Prostate gland (tissue), 2 donors: ENCODE data around the gene MRPL39. TPM values are rescaled to one million over a fixed set of nuclear protein-coding genes. Genes with fewer than 3 reads are reported as not detected.

ENCODE experiments used
- DNase-seq: peaks from one replicate; pipeline ENCODE4 v3.0.0-alpha.2; 2019; ENCODE audit warnings: low spot score
- H3K27ac ChIP-seq, 2 donors: fragments of 200-600 bp; sonication (generic); 2 replicates each; pipeline ENCODE4 v1.5.1; 2017 to 2019
- H3K27me3 ChIP-seq: fragments of 200-600 bp; sonication (generic); replicated peaks from 2 replicates; pipeline ENCODE4 v1.5.1; 2019; ENCODE audit not compliant: insufficient read depth
- H3K36me3 ChIP-seq, 2 donors: fragments of 200-600 bp; sonication (generic); 1 replicate in 1 of 2; 2 replicates in 1 of 2; pipeline versions ENCODE4 v1.5.1 to v1.8.1; 2017 to 2019
- H3K4me1 ChIP-seq: fragments of 200-600 bp; sonication (generic); replicated peaks from 2 replicates; pipeline ENCODE4 v1.5.1; 2019
- H3K4me3 ChIP-seq, 2 donors: fragments of 200-600 bp; sonication (generic); 2 replicates each; pipeline ENCODE4 v1.5.1; 2017 to 2019
- H3K9me3 ChIP-seq: fragments of 200-600 bp; sonication (generic); 2 replicates; pipeline ENCODE4 v1.5.1; 2017
- CTCF ChIP-seq, 4 experiments: fragments of 200-600 bp in 2 of 4; fragments of 450-650 bp in 2 of 4; sonication (generic) in 2 of 4; IDR thresholded peaks; 1 replicate in 3 of 4; 2 replicates in 1 of 4; pipeline ENCODE4 v1.5.1; 2016 to 2019; ENCODE audit warnings: antibody characterized with exemption in 4 of 4, mild to moderate bottlenecking in 2 of 4, moderate library complexity in 2 of 4
- POLR2A ChIP-seq: fragments of 450-650 bp; IDR thresholded peaks from one replicate; pipeline ENCODE4 v1.6.1; 2016; ENCODE audit warnings: antibody characterized with exemption, mild to moderate bottlenecking
- POLR2AphosphoS5 ChIP-seq: sonication (generic); formaldehyde crosslinking; IDR thresholded peaks from one replicate; pipeline ENCODE4 v1.6.1; 2017; ENCODE audit warnings: antibody characterized with exemption
- WGBS: methylation state at CpG from one replicate; pipeline ENCODE4 v1.1.5; 2018; 5-methylcytosine and 5-hydroxymethylcytosine counted together
- intact Hi-C: fragments of 100-400 bp; cut with DNase I; formaldehyde crosslinking; loops from one replicate; pipeline ENCODE4 v1.14.2; 2022
- total RNA-seq, 2 donors: library from RNA; depleted of rRNA; stranded (reverse); fragments of >200 nt; gene quantifications; one replicate each; pipeline ENCODE4 v1.1.0, GENCODE V29; 2016

Gene MRPL39
- total RNA-seq, 2 donors from 2014 or later, result 15.4 to 15.8 TPM

DNA sequence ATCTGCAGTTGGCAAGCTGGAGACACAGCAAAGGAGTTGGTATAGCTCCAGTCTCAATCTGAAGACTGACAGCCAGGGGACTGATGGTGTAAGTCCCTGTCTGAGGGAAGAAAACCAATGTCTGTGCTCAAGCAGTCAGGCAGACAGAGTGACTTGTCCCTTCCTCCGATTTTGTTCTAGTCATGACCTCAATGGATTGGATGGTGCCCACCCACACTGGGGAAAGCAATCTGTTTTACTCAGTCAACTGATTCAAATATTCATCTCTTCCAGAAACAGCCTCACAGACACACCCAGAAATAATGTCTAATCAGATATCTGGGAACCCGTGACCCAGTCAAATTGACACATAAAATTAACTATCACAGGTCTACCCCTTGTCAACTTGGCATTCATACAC lies 11.9 kb upstream of the MRPL39 start:
- intact Hi-C loops, result no loop called here
- no peaks in the 10 kb centered on the region for H3K4me1 ChIP-seq
- no peak for TF ChIP-seq POLR2AphosphoS5
- TF ChIP-seq CTCF (IDR thresholded peaks at IDR 0.05), result no peak
- TF ChIP-seq POLR2A, result no peak
- no peak overlapping the region for H3K27ac ChIP-seq
- H3K27me3 ChIP-seq, result no peaks in the 10 kb centered on the region
- no peak for DNase-seq
- 69% methylated on average over 2 of the region's 2 CpGs for WGBS
- no peaks in the 10 kb centered on the region for H3K36me3 ChIP-seq
- no peaks in the 10 kb centered on the region for H3K9me3 ChIP-seq
- no peak overlapping the region for H3K4me3 ChIP-seq

- DNase-seq, result no peak
- no peak for TF ChIP-seq POLR2AphosphoS5
- TF ChIP-seq POLR2A, result no peak
- no peak for TF ChIP-seq CTCF (IDR thresholded peaks at IDR 0.05)
These were observed 8.6 kb upstream of the MRPL39 start for GRCh38 chr21:25615880-25616279.

GRCh38 chr21:25614441-25614840 lies 7.2 kb upstream of the MRPL39 start:
- no peaks in the 10 kb centered on the region for H3K9me3 ChIP-seq
- no peaks in the 10 kb centered on the region for H3K36me3 ChIP-seq
- TF ChIP-seq CTCF (IDR thresholded peaks at IDR 0.05) (no peak), POLR2AphosphoS5 (no peak), POLR2A (no peak)
- 94% methylated on average over 1 of the region's 1 CpG for WGBS
- no peak overlapping the region for H3K27ac ChIP-seq
- H3K4me1 ChIP-seq, result no peaks in the 10 kb centered on the region
- H3K27me3 ChIP-seq, result no peaks in the 10 kb centered on the region
- H3K4me3 ChIP-seq, result no peak overlapping the region
- intact Hi-C loops, result no loop called here
- DNase-seq, result no peak

More at GRCh38 chr21:25615880-25616279, 8.6 kb upstream of the MRPL39 start:
- H3K4me3 ChIP-seq, result no peak overlapping the region
- H3K9me3 ChIP-seq, result no peaks in the 10 kb centered on the region
- no peaks in the 10 kb centered on the region for H3K36me3 ChIP-seq
- 34% methylated on average over 3 of the region's 3 CpGs for WGBS
- no peaks in the 10 kb centered on the region for H3K4me1 ChIP-seq
- intact Hi-C loops, result no loop called here
- H3K27me3 ChIP-seq, result no peaks in the 10 kb centered on the region
- no peak overlapping the region for H3K27ac ChIP-seq

- H3K9me3 ChIP-seq, result no peaks in the 10 kb centered on the region
- TF ChIP-seq CTCF (IDR thresholded peaks at IDR 0.05) (peak; percentile 70 to 91 (median 86)), POLR2A (no peak), POLR2AphosphoS5 (peak; percentile 49)
- intact Hi-C loops, result loop anchor here (1.0 kb wide), 1 partner anchor 100 kb away; no protein-coding TSS in a partner anchor
- DNase-seq, result peak; percentile 74
- H3K4me3 ChIP-seq, result peak overlapping the region; percentile 73 to 75
- H3K4me1 ChIP-seq, result no peaks in the 10 kb centered on the region
- WGBS, result 8% methylated on average over 18 of the region's 18 CpGs
- H3K27me3 ChIP-seq, result no peaks in the 10 kb centered on the region
- H3K27ac ChIP-seq, result peak overlapping the region; percentile 74 to 82
- H3K36me3 ChIP-seq, result no peaks in the 10 kb centered on the region
These were observed 910 bp upstream of the MRPL39 start for GRCh38 chr21:25608044-25608737.

DNA sequence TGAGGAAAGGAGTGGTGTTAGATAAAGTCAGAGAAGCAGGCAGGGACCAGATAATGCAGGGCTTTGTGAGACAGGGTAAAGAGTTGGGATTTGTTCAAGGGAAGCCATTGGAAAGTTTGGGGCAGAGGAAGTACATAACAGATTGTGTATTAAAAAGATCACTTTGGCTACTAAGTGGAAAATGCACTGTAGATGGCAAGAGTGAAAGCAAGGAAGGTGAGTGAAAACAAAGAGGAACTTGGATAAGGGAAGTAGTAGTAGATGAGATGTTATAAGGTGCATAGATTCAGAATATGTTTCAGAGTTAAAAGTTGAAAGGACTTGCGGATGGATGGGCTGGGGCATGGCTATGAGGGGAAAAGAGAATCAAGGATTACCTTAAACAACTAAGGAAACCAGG lies 17.4 kb downstream of the MRPL39 start:
- DNase-seq, result no peak
- no peaks in the 10 kb centered on the region for H3K4me1 ChIP-seq
- no peaks in the 10 kb centered on the region for H3K9me3 ChIP-seq
- TF ChIP-seq POLR2AphosphoS5, result no peak
- no peak for TF ChIP-seq CTCF (IDR thresholded peaks at IDR 0.05)
- no peak for TF ChIP-seq POLR2A
- H3K27ac ChIP-seq, result no peak overlapping the region
- no peaks in the 10 kb centered on the region for H3K36me3 ChIP-seq
- WGBS, result 100% methylated on average over 1 of the region's 1 CpG
- no peaks in the 10 kb centered on the region for H3K27me3 ChIP-seq
- intact Hi-C loops, result no loop called here
- no peak overlapping the region for H3K4me3 ChIP-seq
